DOHH2 (cell line): ENCODE data around the gene KCNC1.

Experiments used
- CTCF ChIP-seq: fragments of 200-600 bp; sonication (generic); IDR thresholded peaks from one replicate; pipeline ENCODE4 v1.5.1; 2014; ENCODE audit warnings: antibody characterized with exemption, mild to moderate bottlenecking, low read depth, low read length; ENCODE audit not compliant: poor library complexity, severe bottlenecking
- EZH2phosphoT487 ChIP-seq: fragments of 200-600 bp; sonication (generic); IDR thresholded peaks from 2 replicates; pipeline ENCODE4 v1.6.1; 2017; ENCODE audit warnings: borderline replicate concordance, mild to moderate bottlenecking, antibody characterized with exemption, low read length, moderate library complexity, mixed read lengths

- TF ChIP-seq CTCF, result no peak
- TF ChIP-seq EZH2phosphoT487, result no peak
Observed at GRCh38 chr11:17733261-17733660, 1.3 kb upstream of the KCNC1 start.
